ENCODE measurements around the gene ZSWIM3.

- TF ChIP-seq POLR2A (IDR thresholded peaks at IDR 0.05; ENCODE audit: control extremely low read depth in 1 of 2, low read depth in 2 of 2, low read length in 2 of 2) (0 out of 3 replicates have a peak, but pooled peaks of 1 of the 2 experiments have one; percentile 23), EP300 (IDR thresholded peaks at IDR 0.05; ENCODE audit: borderline replicate concordance in 1 of 2, low read depth in 2 of 2, low read length in 2 of 2) (no peak), SP1 (IDR thresholded peaks at IDR 0.05; ENCODE audit: low read depth, low read length) (no peak), CTCF (IDR thresholded peaks at IDR 0.05; ENCODE audit: control extremely low read depth in 1 of 3, insufficient read depth in 1 of 3, low read depth in 1 of 3, low read length in 3 of 3) (no peak), JUND (IDR thresholded peaks at IDR 0.05; ENCODE audit: low read length) (no peak), PHF8 (conservative IDR thresholded peaks at IDR 0.05; ENCODE audit: low read depth, low read length) (no peak), CREB1 (IDR thresholded peaks at IDR 0.05) (no peak), CHD2 (IDR thresholded peaks at IDR 0.05; ENCODE audit: low read length) (no peak)
Observed at GRCh38 chr20:45813489-45813888, 43.9 kb upstream of the ZSWIM3 start.
